Endothelial cell (in vitro differentiated cells): Measurements from ENCODE around the gene XRRA1. TPM values are rescaled to one million over a fixed set of nuclear protein-coding genes. Genes with fewer than 3 reads are reported as not detected.

Source experiments
- DNase-seq: peaks from one replicate; pipeline ENCODE4 v3.0.0; 2021; ENCODE audit warnings: low spot score
- H3K27ac Mint-ChIP-seq: one replicate; pipeline ENCODE4 v1.8.0; 2021; ENCODE audit warnings: mixed read lengths, inconsistent platforms; ENCODE audit not compliant: unreplicated experiment
- H3K27me3 Mint-ChIP-seq: one replicate; pipeline ENCODE4 v1.8.0; 2021; ENCODE audit warnings: mild to moderate bottlenecking, moderate library complexity, mixed read lengths, inconsistent platforms; ENCODE audit not compliant: unreplicated experiment
- H3K36me3 Mint-ChIP-seq: one replicate; pipeline ENCODE4 v1.8.0; 2021; ENCODE audit warnings: mild to moderate bottlenecking, low read depth, mixed read lengths, inconsistent platforms; ENCODE audit not compliant: unreplicated experiment
- H3K4me1 Mint-ChIP-seq: one replicate; pipeline ENCODE4 v1.8.0; 2021; ENCODE audit warnings: mild to moderate bottlenecking, mixed read lengths, inconsistent platforms; ENCODE audit not compliant: unreplicated experiment
- H3K4me3 Mint-ChIP-seq: one replicate; pipeline ENCODE4 v1.8.0; 2021; ENCODE audit warnings: mild to moderate bottlenecking, mixed read lengths, inconsistent platforms; ENCODE audit not compliant: unreplicated experiment
- H3K9me3 Mint-ChIP-seq: one replicate; pipeline ENCODE4 v1.8.0; 2021; ENCODE audit warnings: mixed read lengths, inconsistent platforms; ENCODE audit not compliant: unreplicated experiment
- CTCF ChIP-seq: fragments of 200-600 bp; sonication (generic); IDR thresholded peaks from one replicate; pipeline ENCODE4 v1.5.0; 2021; ENCODE audit warnings: antibody characterized with exemption; ENCODE audit not compliant: unreplicated experiment
- total RNA-seq: library from RNA; stranded (reverse); fragmentation: NEBNext Ultra II Directional; extraction: Animal tissue kit (Norgen Biotek cat#: 25700); gene quantifications from one replicate; pipeline ENCODE4 v1.2.1, GENCODE V29; 2021; ENCODE audit not compliant: unreplicated experiment

XRRA1 gene
- total RNA-seq, 1 donor from 2014 or later, result 8.0 TPM

GRCh38 chr11:74860743-74861142 is 88.1 kb downstream of the XRRA1 start:
- Mint-ChIP-seq H3K4me3 (peak overlapping the region; percentile 57), H3K9me3 (no peaks in the 10 kb centered on the region), H3K27ac (no peak overlapping the region), H3K27me3 (peaks cover 5% of the 10 kb centered on the region), H3K4me1 (no peaks in the 10 kb centered on the region), H3K36me3 (peaks cover 72% of the 10 kb centered on the region)
- no peak for DNase-seq
- no peak for TF ChIP-seq CTCF

- Mint-ChIP-seq H3K36me3 (peaks cover 29% of the 10 kb centered on the region), H3K4me1 (peaks cover 6% of the 10 kb centered on the region), H3K27me3 (peaks cover 2% of the 10 kb centered on the region), H3K27ac (no peak overlapping the region), H3K4me3 (no peak overlapping the region), H3K9me3 (no peaks in the 10 kb centered on the region)
- DNase-seq, result no peak
- TF ChIP-seq CTCF, result no peak
Measured at GRCh38 chr11:74853223-74853622, 95.7 kb downstream of the XRRA1 start.

- H3K27me3 Mint-ChIP-seq, result peaks cover 2% of the 10 kb centered on the region
- peak overlapping the region; percentile 29 for H3K4me3 Mint-ChIP-seq
- TF ChIP-seq CTCF, result no peak
- DNase-seq, result no peak
- peaks cover 31% of the 10 kb centered on the region for H3K36me3 Mint-ChIP-seq
- H3K9me3 Mint-ChIP-seq, result no peaks in the 10 kb centered on the region
- peaks cover 8% of the 10 kb centered on the region for H3K4me1 Mint-ChIP-seq
- H3K27ac Mint-ChIP-seq, result no peak overlapping the region
Measured at GRCh38 chr11:74849525-74850391, 99.1 kb downstream of the XRRA1 start.

GRCh38 chr11:74847895-74848294 is 101.0 kb downstream of the XRRA1 start:
- Mint-ChIP-seq H3K36me3 (peaks cover 27% of the 10 kb centered on the region), H3K27me3 (no peaks in the 10 kb centered on the region), H3K4me1 (peaks cover 8% of the 10 kb centered on the region), H3K4me3 (no peak overlapping the region), H3K9me3 (no peaks in the 10 kb centered on the region), H3K27ac (no peak overlapping the region)
- no peak for DNase-seq
- no peak for TF ChIP-seq CTCF

- TF ChIP-seq CTCF, result no peak
- no peak for DNase-seq
- Mint-ChIP-seq H3K4me1 (peaks cover 8% of the 10 kb centered on the region), H3K27ac (no peak overlapping the region), H3K9me3 (no peaks in the 10 kb centered on the region), H3K36me3 (peaks cover 23% of the 10 kb centered on the region), H3K4me3 (no peak overlapping the region), H3K27me3 (no peaks in the 10 kb centered on the region)
Measured at GRCh38 chr11:74847395-74847794, 101.5 kb downstream of the XRRA1 start.
